Suppressor macrophage treated with lipopolysaccharide for 4 hours (primary cell): Measurements from ENCODE around the gene FGFR3.

Experiments used
- DNase-seq: peaks from one replicate; pipeline ENCODE4 v3.0.0-alpha.2; 2020

FGFR3 gene

GRCh38 chr4:1789552-1789951 is 3.5 kb upstream of the FGFR3 start:
- DNase-seq: no peak

GRCh38 chr4:1790005-1790404 is 3.1 kb upstream of the FGFR3 start:
- no peak for DNase-seq

GRCh38 chr4:1792158-1792831 is 798 bp upstream of the FGFR3 start:
- no peak for DNase-seq

GRCh38 chr4:1793496-1793840 is 375 bp downstream of the FGFR3 start:
- DNase-seq: peak; percentile 41

- no peak for DNase-seq
Measured at GRCh38 chr4:1793940-1794808, 1.1 kb downstream of the FGFR3 start.

- peak; percentile 3 for DNase-seq
Measured at GRCh38 chr4:1794809-1795298, 1.8 kb downstream of the FGFR3 start.

GRCh38 chr4:1795299-1796195 is 2.5 kb downstream of the FGFR3 start:
- no peak for DNase-seq

- DNase-seq: no peak
Measured at GRCh38 chr4:1796486-1797204, 3.6 kb downstream of the FGFR3 start.

GRCh38 chr4:1797298-1797860 is 4.3 kb downstream of the FGFR3 start:
- no peak for DNase-seq

GRCh38 chr4:1797861-1798579 is 4.9 kb downstream of the FGFR3 start:
- no peak for DNase-seq

GRCh38 chr4:1798580-1799386 is 5.7 kb downstream of the FGFR3 start:
- no peak for DNase-seq

GRCh38 chr4:1799387-1800375 is 6.6 kb downstream of the FGFR3 start:
- DNase-seq: no peak

GRCh38 chr4:1800805-1801204 is 7.7 kb downstream of the FGFR3 start:
- no peak for DNase-seq

- no peak for DNase-seq
Measured at GRCh38 chr4:1801286-1801958, 8.3 kb downstream of the FGFR3 start.

- DNase-seq: no peak
Measured at GRCh38 chr4:1802151-1802715, 9.1 kb downstream of the FGFR3 start.

GRCh38 chr4:1802720-1803522 is 9.8 kb downstream of the FGFR3 start:
- DNase-seq: no peak
